HepG2 (cell line): ENCODE results near the gene LRBA.

ENCODE experiments used
- CCAR2 ChIP-seq: fragments of 200-400 bp; formaldehyde crosslinking; optimal IDR thresholded peaks from 2 replicates; pipeline ENCODE3; 2018; ENCODE audit warnings: low read depth, mild to moderate bottlenecking, low read length, moderate library complexity
- CTCF ChIP-seq: sonication (generic); formaldehyde crosslinking; IDR thresholded peaks from 2 replicates; pipeline ENCODE4 v1.5.0; 2020; ENCODE audit warnings: mild to moderate bottlenecking, missing genetic modification reagents, moderate library complexity
- IKZF1 ChIP-seq: fragments of 450-650 bp; IDR thresholded peaks from 2 replicates; pipeline ENCODE4 v1.7.1; 2016
- ZBTB20 ChIP-seq: sonication (generic); formaldehyde crosslinking; IDR thresholded peaks from 2 replicates; pipeline ENCODE4 v1.8.1; 2023; ENCODE audit warnings: missing genetic modification reagents, low read depth, mild to moderate bottlenecking, borderline replicate concordance
- ZNF367 ChIP-seq: sonication (generic); formaldehyde crosslinking; IDR thresholded peaks from 2 replicates; pipeline ENCODE4 v1.4.0; 2020; ENCODE audit warnings: missing genetic modification reagents, borderline replicate concordance
- ZZZ3 ChIP-seq: sonication (generic); formaldehyde crosslinking; IDR thresholded peaks from 2 replicates; pipeline ENCODE4 v1.4.0; 2020; ENCODE audit warnings: missing genetic modification reagents, mild to moderate bottlenecking, borderline replicate concordance

DNA sequence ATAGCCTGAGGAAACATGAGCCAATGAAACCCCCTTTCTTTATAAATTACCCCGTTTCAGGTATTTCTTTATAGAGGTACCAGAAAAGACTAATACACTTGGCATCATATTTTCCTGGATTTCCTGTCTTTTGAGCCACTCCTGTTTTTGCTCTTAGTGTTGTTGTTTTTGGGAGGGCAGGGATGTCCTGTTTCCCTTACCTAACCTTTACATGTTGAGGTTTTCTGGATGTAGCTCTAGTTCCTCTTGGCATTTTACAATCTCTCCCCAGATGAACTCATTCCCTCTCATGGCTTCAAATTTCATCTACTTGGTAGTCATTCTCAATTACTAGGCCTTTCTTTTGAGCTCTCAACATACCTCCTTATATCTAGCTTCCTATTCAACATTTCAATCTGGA, 537.2 kb downstream of the LRBA start:
- TF ChIP-seq CCAR2 (no peak), ZNF367 (CRISPR knock-in tag) (no peak), ZZZ3 (CRISPR knock-in tag) (no peak), ZBTB20 (no peak), CTCF (CRISPR knock-in tag) (no peak), IKZF1 (no peak)
